ENCODE measurements around the gene PCSK2.
"Not testable (repeated sequence)": the region's sequence is repeated elsewhere in the genome, so short reads cannot be mapped to it uniquely, and the experiment has no call there.

The PCSK2 gene

GRCh38 chr20:17226410-17227218, at the start of gene PCSK2:
TSS of gene PCSK2 (plus strand) at chr20:17227040. CDS start at chr20:17227306, 266 bp downstream.
- FAIRE-seq (no peak), DNase-seq (ENCODE audit: insufficient read length, low spot score) (no peak)
- no peak for TF ChIP-seq POLR2A (IDR thresholded peaks at IDR 0.05; ENCODE audit: low read depth, low read length)

GRCh38 chr20:17177341-17177740, 49.5 kb upstream of the PCSK2 start:
- FAIRE-seq (no peak), DNase-seq (ENCODE audit: insufficient read length, low spot score) (no peak)
- no peak for TF ChIP-seq POLR2A (IDR thresholded peaks at IDR 0.05; ENCODE audit: low read depth, low read length)

- no peak for FAIRE-seq
Observed at GRCh38 chr20:17179840-17180239, 47.0 kb upstream of the PCSK2 start.

DNA sequence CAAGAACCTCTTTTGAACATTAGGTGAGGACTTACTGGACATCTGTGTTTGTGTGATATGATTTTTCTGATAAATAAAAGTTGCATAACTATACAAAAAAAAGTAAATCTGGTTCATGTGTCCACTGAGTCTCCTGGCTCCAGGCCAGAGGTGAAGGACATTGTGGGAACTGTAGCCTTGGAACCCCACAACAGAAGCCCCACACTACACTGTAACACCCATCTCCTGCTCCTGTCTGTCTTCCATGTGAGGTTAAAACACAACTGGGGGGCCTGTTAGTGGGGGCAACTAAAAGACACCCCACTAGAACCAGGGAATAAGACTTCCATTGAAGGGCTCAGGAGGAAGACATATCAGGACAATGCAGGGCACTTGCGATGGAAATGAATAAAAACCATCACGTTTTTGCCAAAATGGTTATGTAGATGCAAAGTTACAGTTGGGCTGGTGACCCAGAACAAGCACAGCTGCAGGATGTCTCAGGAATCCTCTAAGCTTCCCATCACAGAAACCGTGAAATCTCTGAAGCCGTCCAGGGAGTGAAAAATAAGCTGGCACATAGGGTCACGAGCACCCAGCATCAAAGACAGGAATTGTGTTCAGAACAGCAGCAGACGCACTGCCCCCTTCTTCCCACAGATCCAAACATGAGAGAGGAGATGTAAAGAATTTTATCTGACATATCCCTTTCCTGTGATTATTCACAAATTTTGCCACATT, 36.7 kb upstream of the PCSK2 start:
- no peak for TF ChIP-seq POLR2A (IDR thresholded peaks at IDR 0.05; ENCODE audit: low read depth, low read length)
- no peak for DNase-seq (ENCODE audit: insufficient read length, low spot score)
- no peak for FAIRE-seq

More at GRCh38 chr20:17179840-17180239, 47.0 kb upstream of the PCSK2 start:
- no peak for DNase-seq (ENCODE audit: insufficient read length, low spot score)
- TF ChIP-seq POLR2A (IDR thresholded peaks at IDR 0.05; ENCODE audit: low read depth, low read length) = no peak

DNA sequence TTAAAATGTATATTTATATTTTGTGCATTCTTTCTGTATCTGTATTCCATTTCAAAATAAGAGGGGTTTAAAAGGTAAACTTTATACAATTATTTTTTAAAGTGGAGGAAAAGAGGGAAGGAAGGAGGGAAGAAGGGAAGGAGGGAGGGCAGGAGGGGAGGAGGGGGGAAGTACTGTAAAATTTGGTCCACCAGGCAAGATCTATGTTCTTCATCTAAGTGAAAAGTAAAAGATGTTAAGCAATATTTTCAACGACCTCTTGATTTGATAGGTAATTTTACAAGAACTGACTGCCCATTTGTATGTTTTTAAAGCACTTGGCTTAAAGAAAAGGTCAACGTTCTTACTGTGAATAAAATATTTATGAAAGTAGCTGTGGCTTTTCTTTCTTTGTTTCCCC, 29.8 kb upstream of the PCSK2 start:
- TF ChIP-seq POLR2A (IDR thresholded peaks at IDR 0.05; ENCODE audit: low read depth, low read length) = no peak
- no peak for DNase-seq (ENCODE audit: insufficient read length, low spot score)
- no peak for FAIRE-seq

DNA sequence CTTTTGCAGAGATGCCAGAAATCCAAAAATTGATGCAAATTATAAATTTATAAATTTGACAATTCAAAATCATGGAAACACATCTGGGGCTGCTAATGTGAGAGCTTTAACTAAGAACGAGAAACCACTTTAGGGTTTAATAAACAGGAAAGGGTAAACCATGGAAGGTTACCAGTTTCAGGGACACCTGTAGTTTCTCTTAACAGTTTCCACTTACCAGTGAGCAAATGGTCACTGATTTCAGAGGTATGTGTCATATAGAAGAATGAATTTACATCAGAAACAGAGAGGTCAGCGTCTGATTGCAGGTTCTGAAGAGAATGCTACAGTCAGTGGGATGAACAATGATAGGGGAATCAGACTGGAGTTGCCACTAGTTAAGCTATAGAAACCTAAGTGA, 24.8 kb upstream of the PCSK2 start:
- DNase-seq (ENCODE audit: insufficient read length, low spot score) (no peak), FAIRE-seq (no peak)
- no peak for TF ChIP-seq POLR2A (IDR thresholded peaks at IDR 0.05; ENCODE audit: low read depth, low read length)

- no peak for TF ChIP-seq POLR2A (IDR thresholded peaks at IDR 0.05; ENCODE audit: low read depth, low read length)
- DNase-seq (ENCODE audit: insufficient read length, low spot score) (no peak), FAIRE-seq (no peak)
Observed at GRCh38 chr20:17202673-17203072, 24.2 kb upstream of the PCSK2 start.

DNA sequence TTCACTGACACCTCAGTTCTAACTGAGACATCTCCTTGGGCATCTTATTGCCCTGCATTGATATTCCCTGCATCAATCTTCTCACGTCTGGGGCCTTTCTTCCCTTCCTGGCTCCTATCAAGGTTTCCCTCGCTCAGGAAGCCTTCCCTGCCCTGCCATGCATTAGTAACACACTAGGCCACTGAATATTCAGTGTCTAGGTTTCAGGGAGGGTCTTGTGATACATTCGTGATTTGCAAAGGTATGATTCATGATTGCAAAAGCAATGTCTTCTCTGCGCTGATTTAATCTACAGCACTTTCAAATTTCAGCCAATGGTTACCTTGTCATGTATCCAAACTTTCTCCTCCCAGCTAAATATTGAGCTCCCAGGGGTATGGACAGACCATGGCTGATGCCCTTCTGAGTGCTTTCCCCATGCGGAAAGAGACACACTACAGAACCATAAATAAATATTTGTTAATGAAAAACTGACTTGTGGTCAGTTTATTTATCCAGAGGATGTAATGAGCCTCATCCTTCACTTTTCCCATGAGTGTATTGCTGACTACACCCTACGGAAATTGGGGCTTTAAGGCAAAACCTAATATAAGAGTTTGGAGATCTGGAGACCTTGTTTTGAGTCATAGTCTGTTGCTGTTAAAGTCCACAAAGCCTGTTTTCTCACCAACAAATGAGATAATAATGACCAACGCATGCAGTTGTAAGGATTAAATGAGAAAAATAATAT, 21.6 kb upstream of the PCSK2 start:
- DNase-seq (ENCODE audit: insufficient read length, low spot score) (no peak), FAIRE-seq (no peak)
- TF ChIP-seq POLR2A (IDR thresholded peaks at IDR 0.05; ENCODE audit: low read depth, low read length) = no peak

- DNase-seq (ENCODE audit: insufficient read length, low spot score) (no peak), FAIRE-seq (no peak)
- TF ChIP-seq POLR2A (IDR thresholded peaks at IDR 0.05; ENCODE audit: low read depth, low read length) = no peak
Observed at GRCh38 chr20:17210387-17210786, 16.5 kb upstream of the PCSK2 start.

- DNase-seq (ENCODE audit: insufficient read length, low spot score) (no peak), FAIRE-seq (no peak)
- no peak for TF ChIP-seq POLR2A (IDR thresholded peaks at IDR 0.05; ENCODE audit: low read depth, low read length)
Observed at GRCh38 chr20:17210983-17211382, 15.9 kb upstream of the PCSK2 start.

GRCh38 chr20:17215167-17215566, 11.7 kb upstream of the PCSK2 start:
- no peak for DNase-seq (ENCODE audit: insufficient read length, low spot score)
- FAIRE-seq = no peak
- no peak for TF ChIP-seq POLR2A (IDR thresholded peaks at IDR 0.05; ENCODE audit: low read depth, low read length)

- not testable (repeated sequence) for FAIRE-seq; DNase-seq (ENCODE audit: insufficient read length, low spot score)
Observed at GRCh38 chr20:17219856-17220255, 7.0 kb upstream of the PCSK2 start.

DNA sequence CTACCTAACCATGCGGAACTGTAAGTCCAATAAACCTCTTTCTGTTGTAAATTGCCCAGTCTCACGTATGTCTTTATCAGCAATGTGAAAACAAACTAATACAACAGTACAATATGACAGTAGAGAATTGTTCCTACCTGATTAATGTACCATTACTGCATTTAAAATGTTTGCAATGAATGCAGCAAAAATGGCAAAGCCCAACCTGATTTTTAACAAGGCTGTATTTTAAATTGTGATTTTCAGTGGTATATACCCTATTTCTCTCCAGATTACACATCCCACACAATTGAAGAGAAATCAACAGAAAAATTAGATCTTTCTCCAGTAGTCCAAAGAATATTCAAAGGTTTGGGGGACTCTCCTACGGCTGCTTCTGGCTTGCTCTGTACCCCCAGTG, 3.3 kb upstream of the PCSK2 start:
- TF ChIP-seq POLR2A (IDR thresholded peaks at IDR 0.05; ENCODE audit: low read depth, low read length) = no peak
- DNase-seq (ENCODE audit: insufficient read length, low spot score) (no peak), FAIRE-seq (no peak)

- no peak for TF ChIP-seq POLR2A (IDR thresholded peaks at IDR 0.05; ENCODE audit: low read depth, low read length)
- no peak for DNase-seq (ENCODE audit: insufficient read length, low spot score)
- no peak for FAIRE-seq
Observed at GRCh38 chr20:17225851-17226409, 910 bp upstream of the PCSK2 start.
